Glutamatergic neuron (in vitro differentiated cells): ENCODE data around the gene BRD1. TPM values are rescaled to one million over a fixed set of nuclear protein-coding genes. Genes with fewer than 3 reads are reported as not detected.

Experiments used
- DNase-seq: peaks from one replicate; pipeline ENCODE4 v3.0.0; 2022
- H3K27ac Mint-ChIP-seq: one replicate; pipeline ENCODE4 v1.8.0; 2020; ENCODE audit warnings: mild to moderate bottlenecking, mixed read lengths, inconsistent platforms; ENCODE audit not compliant: unreplicated experiment
- H3K27me3 Mint-ChIP-seq: one replicate; pipeline ENCODE4 v1.8.0; 2020; ENCODE audit warnings: mild to moderate bottlenecking, moderate library complexity, mixed read lengths, inconsistent platforms; ENCODE audit not compliant: unreplicated experiment
- H3K36me3 Mint-ChIP-seq: one replicate; pipeline ENCODE4 v1.8.0; 2020; ENCODE audit warnings: mild to moderate bottlenecking, mixed read lengths, inconsistent platforms; ENCODE audit not compliant: unreplicated experiment
- H3K4me1 Mint-ChIP-seq: one replicate; pipeline ENCODE4 v1.8.0; 2020; ENCODE audit warnings: mild to moderate bottlenecking, low read depth, mixed read lengths, inconsistent platforms; ENCODE audit not compliant: unreplicated experiment
- H3K4me3 Mint-ChIP-seq: one replicate; pipeline ENCODE4 v1.8.0; 2020; ENCODE audit warnings: mild to moderate bottlenecking, mixed read lengths, inconsistent platforms; ENCODE audit not compliant: unreplicated experiment
- H3K9me3 Mint-ChIP-seq: one replicate; pipeline ENCODE4 v1.8.0; 2020; ENCODE audit warnings: mild to moderate bottlenecking, moderate library complexity, mixed read lengths, inconsistent platforms; ENCODE audit not compliant: unreplicated experiment
- CTCF ChIP-seq: fragments of 200-600 bp; sonication (generic); IDR thresholded peaks from one replicate; pipeline ENCODE4 v1.5.0; 2021; ENCODE audit not compliant: partially characterized antibody, unreplicated experiment
- total RNA-seq: library from RNA; stranded (reverse); fragmentation: NEBNext Ultra II Directional; extraction: Animal tissue kit (Norgen Biotek cat#: 25700); gene quantifications from one replicate; pipeline ENCODE4 v1.2.1, GENCODE V29; 2021; ENCODE audit not compliant: unreplicated experiment

The BRD1 gene
- total RNA-seq, 1 donor from 2014 or later, result 73.7 TPM

GRCh38 chr22:49748514-49748913 is 79.2 kb downstream of the BRD1 start:
- Mint-ChIP-seq H3K4me3 (no peak overlapping the region), H3K9me3 (peaks cover 17% of the 10 kb centered on the region), H3K27me3 (peaks cover 3% of the 10 kb centered on the region), H3K27ac (no peak overlapping the region), H3K36me3 (no peaks in the 10 kb centered on the region), H3K4me1 (no peaks in the 10 kb centered on the region)
- no peak for DNase-seq
- no peak for TF ChIP-seq CTCF

- H3K27ac Mint-ChIP-seq, result no peak overlapping the region
- DNase-seq, result no peak
- no peak overlapping the region for H3K4me3 Mint-ChIP-seq
- H3K27me3 Mint-ChIP-seq, result peaks cover 3% of the 10 kb centered on the region
- TF ChIP-seq CTCF, result no peak
- peaks cover 15% of the 10 kb centered on the region for H3K9me3 Mint-ChIP-seq
- H3K36me3 Mint-ChIP-seq, result no peaks in the 10 kb centered on the region
- no peaks in the 10 kb centered on the region for H3K4me1 Mint-ChIP-seq
These were observed 80.0 kb downstream of the BRD1 start for GRCh38 chr22:49747716-49748115.

- no peaks in the 10 kb centered on the region for H3K4me1 Mint-ChIP-seq
- H3K4me3 Mint-ChIP-seq, result no peak overlapping the region
- peaks cover 19% of the 10 kb centered on the region for H3K9me3 Mint-ChIP-seq
- no peaks in the 10 kb centered on the region for H3K36me3 Mint-ChIP-seq
- H3K27ac Mint-ChIP-seq, result no peak overlapping the region
- H3K27me3 Mint-ChIP-seq, result peaks cover 3% of the 10 kb centered on the region
- TF ChIP-seq CTCF, result no peak
- DNase-seq, result no peak
These were observed 80.5 kb downstream of the BRD1 start for GRCh38 chr22:49747130-49747529.

- no peak for TF ChIP-seq CTCF
- no peak overlapping the region for H3K4me3 Mint-ChIP-seq
- no peaks in the 10 kb centered on the region for H3K4me1 Mint-ChIP-seq
- no peak for DNase-seq
- H3K27me3 Mint-ChIP-seq, result peaks cover 3% of the 10 kb centered on the region
- H3K36me3 Mint-ChIP-seq, result no peaks in the 10 kb centered on the region
- no peak overlapping the region for H3K27ac Mint-ChIP-seq
- peaks cover 22% of the 10 kb centered on the region for H3K9me3 Mint-ChIP-seq
These were observed 81.6 kb downstream of the BRD1 start for GRCh38 chr22:49746065-49746464.

- H3K27ac Mint-ChIP-seq, result no peak overlapping the region
- DNase-seq, result no peak
- H3K4me1 Mint-ChIP-seq, result no peaks in the 10 kb centered on the region
- no peak overlapping the region for H3K4me3 Mint-ChIP-seq
- peaks cover 22% of the 10 kb centered on the region for H3K9me3 Mint-ChIP-seq
- H3K27me3 Mint-ChIP-seq, result peaks cover 7% of the 10 kb centered on the region
- peaks cover 11% of the 10 kb centered on the region for H3K36me3 Mint-ChIP-seq
- TF ChIP-seq CTCF, result no peak
These were observed 87.4 kb downstream of the BRD1 start for GRCh38 chr22:49740242-49740641.
